H54 (cell line): ENCODE measurements around the gene MAP2K2.
"Not testable (repeated sequence)": the region's sequence is repeated elsewhere in the genome, so short reads cannot be mapped to it uniquely, and the experiment has no call there.

Experiments
- DNase-seq: peaks from one replicate; pipeline ENCODE4 v3.0.0; 2011; ENCODE audit warnings: low spot score, mixed read lengths; ENCODE audit not compliant: insufficient read length
- FAIRE-seq: peaks from 3 replicates; lab custom pipeline; 2011; peaks lifted over from hg19 to GRCh38; lab: Jason Lieb, UNC
- POLR2A ChIP-seq: IDR thresholded peaks from 2 replicates; pipeline ENCODE4 v1.6.1; 2011; ENCODE audit warnings: low read depth, mild to moderate bottlenecking, low read length

MAP2K2 gene

GRCh38 chr19:4123615-4124568 is at the start of gene MAP2K2:
MAP2K2 (minus strand) TSS chr19:4124122; CDS start chr19:4123875, 247 bp downstream.
- DNase-seq (peak; percentile 96), FAIRE-seq (no peak)

DNA sequence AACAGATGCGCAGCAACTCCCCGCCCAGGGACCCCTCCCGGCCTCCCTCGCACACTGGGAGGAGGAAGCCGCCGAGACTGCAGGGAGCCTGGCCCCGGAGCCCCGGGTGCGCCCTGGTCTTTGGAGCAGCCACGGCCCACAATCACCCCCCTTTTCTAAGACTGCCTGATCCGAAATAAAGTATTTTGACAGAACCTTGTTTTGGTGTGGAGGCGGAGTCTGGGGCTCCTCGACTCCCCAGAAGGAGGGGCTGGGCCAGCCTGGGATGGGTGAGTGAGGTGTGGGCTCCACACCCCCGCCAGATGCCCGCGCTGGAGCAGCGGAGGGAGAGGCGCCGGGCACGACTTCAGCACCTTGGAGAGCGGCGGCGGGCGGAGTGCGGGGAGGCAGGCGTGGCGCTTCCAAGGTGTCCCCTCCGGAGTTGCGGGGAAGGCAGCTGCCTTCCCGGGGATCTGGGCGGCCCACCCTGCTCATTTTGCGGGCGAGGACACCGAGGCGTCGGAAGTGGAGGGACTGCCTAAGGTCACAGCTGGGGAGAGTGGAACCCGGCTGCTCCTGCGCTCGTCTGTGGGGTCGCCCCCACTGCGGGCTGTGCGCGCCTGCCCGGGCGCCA is 49.0 kb upstream of the MAP2K2 start:
- no peak for TF ChIP-seq POLR2A
- DNase-seq: peak; percentile 38
- no peak for FAIRE-seq

More at GRCh38 chr19:4123615-4124568, at the start of gene MAP2K2:
- peak; percentile 90 for TF ChIP-seq POLR2A

- no peak for FAIRE-seq
- no peak for TF ChIP-seq POLR2A
Measured at GRCh38 chr19:4171676-4172075, 47.8 kb upstream of the MAP2K2 start.

DNA sequence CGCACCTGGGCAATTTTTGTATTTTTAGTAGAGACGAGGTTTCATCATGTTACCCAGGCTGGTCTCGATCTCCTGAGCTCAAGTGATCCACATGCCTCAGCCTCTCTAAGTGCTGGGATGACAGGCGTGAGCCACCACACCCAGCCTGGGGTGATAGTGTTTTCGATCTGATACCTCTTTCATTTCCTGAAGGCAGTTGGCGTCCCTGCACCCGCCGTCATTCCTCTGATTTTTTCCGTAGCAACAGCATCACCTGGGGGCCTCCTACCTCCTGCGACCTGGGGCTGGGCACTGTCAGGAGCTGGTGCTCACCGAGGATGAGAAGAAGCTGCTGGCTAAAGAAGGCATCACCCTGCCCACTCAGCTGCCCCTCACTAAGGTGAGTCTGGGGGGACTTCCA is 40.3 kb upstream of the MAP2K2 start:
- FAIRE-seq (no peak), DNase-seq (no peak)
- TF ChIP-seq POLR2A: no peak

More at GRCh38 chr19:4171676-4172075, 47.8 kb upstream of the MAP2K2 start:
- DNase-seq: no peak

DNA sequence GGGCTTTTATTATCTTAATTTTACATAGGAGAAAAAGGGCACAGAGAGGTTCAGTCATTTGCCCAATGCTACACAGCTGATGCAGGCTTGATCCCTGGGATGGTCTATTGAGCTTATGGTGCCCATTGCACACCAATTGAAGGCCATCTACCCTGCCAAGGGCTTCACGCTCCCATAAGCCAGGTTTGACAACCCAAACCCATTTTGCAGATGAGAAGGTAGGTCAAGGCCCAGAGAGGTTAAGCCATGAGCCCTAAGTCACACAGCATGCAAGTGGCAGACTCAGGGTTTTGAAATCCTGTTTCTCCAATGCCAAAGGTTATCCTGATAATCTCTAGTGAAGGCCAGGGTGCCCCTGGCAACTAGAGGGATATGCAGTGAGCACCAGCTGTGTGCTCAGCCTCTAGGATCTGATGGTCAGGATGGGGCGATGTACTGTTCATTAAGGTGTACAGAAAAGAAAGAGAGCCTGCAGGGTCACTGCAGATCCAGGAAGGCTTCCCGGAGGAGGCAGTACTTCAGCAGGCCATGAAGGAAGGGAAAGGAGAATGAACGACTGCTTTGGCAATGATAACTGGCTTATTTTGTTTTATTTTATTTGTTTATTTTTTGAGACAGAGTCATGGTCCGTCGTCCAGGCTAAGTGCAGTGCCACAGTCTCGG is 37.6 kb upstream of the MAP2K2 start:
- FAIRE-seq (no peak), DNase-seq (no peak)
- no peak for TF ChIP-seq POLR2A

DNA sequence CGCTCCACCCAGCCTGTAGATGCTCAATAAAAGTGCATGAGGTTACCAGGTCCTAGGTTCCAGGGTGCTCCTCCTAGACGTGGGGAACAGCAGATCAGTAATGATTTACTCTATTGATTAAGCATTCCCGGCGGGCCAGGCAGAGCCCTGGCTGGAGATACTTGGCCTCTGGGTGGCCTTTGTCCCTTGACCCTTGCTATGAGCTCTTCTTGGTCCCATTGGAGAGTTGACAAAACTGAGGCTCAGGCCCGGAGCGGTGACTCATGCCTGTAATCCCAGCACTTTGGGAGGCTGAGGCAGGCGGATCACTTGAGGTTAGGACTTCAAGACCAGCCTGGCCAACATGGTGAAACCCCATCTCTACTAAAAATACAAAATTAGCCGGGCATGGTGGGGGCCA is 34.0 kb upstream of the MAP2K2 start:
- DNase-seq, FAIRE-seq: not testable (repeated sequence)

GRCh38 chr19:4157164-4157563 is 33.2 kb upstream of the MAP2K2 start:
- DNase-seq (no peak), FAIRE-seq (no peak)
- TF ChIP-seq POLR2A: no peak

DNA sequence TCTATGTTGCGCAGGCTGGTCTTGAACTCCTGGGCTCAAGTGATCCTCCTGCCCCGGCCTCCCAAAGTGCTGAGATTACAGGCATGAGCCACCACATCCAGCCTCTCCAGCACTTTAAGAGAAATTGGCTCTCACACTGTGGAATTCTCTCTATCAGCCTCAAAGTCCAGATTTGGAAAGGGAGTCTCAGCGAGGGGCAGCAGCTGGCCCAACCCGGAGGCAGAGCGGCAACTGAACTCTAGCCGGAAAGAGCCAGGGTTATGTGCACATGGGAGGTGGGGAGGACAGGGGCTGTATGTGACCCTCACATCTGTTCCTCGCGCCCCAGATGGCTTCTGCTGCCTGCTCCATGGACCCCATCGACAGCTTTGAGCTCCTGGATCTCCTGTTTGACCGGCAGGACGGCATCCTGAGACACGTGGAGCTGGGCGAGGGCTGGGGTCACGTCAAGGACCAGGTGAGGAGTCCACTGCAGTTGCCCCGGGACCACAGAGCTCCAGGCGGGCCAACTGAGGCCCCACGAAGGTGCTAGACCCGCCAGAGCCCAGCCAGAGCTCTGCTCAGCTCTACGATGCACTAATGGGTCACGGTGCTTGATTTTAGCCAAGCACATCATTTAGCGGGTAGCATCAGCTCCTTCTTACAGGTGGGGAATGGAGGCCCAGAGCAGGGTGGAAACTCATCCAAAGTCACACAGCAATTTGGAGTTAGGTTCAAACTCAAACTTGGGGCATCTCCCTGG is 30.8 kb upstream of the MAP2K2 start:
- no peak for FAIRE-seq
- no peak for TF ChIP-seq POLR2A
- DNase-seq: no peak

GRCh38 chr19:4152241-4152998 is 28.5 kb upstream of the MAP2K2 start:
- FAIRE-seq (no peak), DNase-seq (no peak)

DNA sequence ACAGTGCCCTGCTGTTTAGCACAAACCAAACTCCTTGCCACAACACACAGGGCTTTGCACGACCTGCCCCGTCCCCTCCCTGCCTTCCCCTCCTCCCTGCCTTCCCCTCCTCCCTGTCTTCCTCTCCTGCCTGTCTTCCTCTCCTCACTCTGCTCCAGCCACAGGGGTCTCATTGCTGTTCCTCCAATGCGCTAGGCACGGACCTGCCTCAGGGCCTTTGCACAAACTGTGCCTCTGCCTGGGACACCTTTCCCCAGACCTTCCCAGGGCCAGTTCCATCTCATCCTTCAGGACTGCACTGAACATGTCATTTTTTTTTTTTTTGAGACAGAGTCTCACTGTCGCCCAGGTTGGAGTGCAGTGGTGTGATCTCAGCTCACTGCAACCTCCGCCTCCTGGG is 27.7 kb upstream of the MAP2K2 start:
- no peak for TF ChIP-seq POLR2A
- no peak for FAIRE-seq

More at GRCh38 chr19:4152241-4152998, 28.5 kb upstream of the MAP2K2 start:
- no peak for TF ChIP-seq POLR2A

GRCh38 chr19:4149518-4150288 is 25.8 kb upstream of the MAP2K2 start:
- FAIRE-seq: no peak
- TF ChIP-seq POLR2A: no peak
- DNase-seq: no peak

More for the DNA sequence above, 27.7 kb upstream of the MAP2K2 start:
- no peak for DNase-seq
